RCC 7860 (cell line): ENCODE results near the gene SIGLEC10.

Experiments
- DNase-seq: peaks from one replicate; pipeline ENCODE4 v3.0.0-alpha.2; 2015; ENCODE audit warnings: low spot score
- FAIRE-seq: peaks from 2 replicates; lab custom pipeline; 2012; peaks lifted over from hg19 to GRCh38; lab: Jason Lieb, UNC

The SIGLEC10 gene

DNA sequence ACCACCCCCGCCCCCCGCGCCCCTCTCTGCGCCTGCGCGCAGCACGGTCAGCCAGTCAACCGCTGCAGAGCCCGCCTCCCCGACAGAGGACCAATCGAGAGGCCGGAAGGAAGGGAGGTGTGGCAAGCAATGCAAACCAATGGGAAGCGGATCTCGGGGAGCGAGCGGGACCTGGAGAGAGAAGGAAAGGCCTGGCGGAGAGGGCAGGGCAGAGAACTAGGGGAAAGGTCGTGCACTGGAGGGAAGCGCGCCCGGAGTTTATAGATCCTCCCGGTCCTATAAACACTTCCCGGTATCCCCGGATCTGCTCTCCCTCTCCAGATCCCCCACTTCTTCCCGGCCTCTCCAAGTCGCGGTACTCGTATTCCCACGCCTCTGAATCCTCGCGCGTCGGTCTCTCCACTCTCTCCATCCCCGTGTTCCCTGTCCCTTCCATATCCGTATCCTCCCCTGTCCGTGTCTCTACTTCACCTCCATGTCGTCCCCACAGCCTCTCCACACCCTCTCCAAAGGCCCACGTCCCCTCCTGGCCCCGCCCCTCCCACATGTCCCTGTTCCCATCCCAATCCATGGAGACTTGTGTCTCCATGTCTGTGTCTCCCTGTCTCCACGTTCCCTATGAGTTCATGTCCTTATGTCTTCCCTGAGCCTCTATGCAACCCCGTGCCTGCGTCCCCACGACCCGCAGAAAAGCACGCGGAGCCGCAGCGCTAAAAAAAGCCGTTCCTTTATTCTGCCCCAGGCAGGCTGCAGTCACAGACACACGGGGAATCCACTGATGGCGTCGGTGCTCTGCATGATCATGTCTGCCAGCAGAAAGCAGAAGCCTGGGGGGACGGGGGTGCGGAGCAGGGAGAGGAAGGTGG lies 50.8 kb downstream of the SIGLEC10 start:
- DNase-seq (peak; percentile 93), FAIRE-seq (peak; percentile 43)

DNA sequence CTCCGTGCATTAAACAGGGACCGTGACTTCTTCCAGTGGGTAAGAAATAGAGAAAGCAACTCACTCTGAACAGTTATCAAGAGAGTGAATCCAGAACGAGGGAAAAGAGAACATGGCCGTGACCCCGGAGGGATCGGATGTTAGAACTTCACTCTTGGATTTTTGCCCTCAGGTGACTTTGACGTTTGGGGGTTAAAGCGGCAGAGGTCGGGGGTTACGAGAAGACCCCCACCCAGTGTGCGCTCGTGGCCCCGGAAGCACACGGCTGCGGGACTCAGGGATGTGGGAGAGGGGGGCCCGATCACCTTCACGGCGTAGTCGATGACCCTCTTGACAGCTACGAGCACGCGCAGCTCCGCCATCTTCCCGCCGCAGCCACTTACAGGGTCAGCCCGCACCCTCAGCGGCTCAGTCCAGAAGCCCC lies 51.5 kb downstream of the SIGLEC10 start, which contains the start of gene ETFB:
Gene ETFB, minus strand, starts transcription at position 424 of the 424 bp plus-strand sequence. Its CDS starts 62 bp downstream, at position 362.
- FAIRE-seq (no peak), DNase-seq (no peak)

DNA sequence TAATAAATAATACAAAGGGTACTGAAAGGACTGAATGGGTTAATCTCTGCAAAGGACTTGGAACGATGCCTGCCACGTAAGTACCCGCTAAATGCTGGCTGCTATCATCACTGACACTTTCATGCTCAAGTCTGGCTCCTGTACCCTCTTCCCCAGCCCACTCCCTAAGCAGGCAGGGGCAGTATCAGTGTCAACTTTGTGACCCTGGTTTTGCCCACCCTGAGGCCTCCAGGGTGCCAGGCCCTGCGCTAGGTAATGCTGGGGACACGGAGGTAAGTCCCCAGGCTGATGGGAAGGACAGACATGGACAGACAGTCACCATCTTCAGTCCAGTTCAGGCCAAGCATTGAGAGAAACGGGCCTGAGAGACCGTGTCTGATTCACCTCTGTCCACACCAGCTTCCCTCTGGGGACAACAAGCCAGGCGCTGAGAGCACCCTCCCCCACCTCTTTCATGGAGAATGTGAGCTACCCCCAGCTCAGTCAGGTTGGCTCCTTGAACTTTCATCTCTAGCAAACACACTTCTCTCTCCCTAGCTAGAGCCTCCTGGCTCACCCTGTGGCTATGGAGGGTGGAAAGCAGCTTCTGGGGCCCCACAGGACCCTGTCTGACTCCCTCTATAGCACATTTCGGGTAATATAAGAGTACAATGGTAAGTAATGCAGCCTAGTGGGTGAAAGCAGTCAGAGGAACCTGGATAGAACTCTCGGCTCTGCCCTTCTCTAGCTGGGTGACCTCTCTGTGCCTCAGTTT lies 52.1 kb downstream of the SIGLEC10 start:
- FAIRE-seq (no peak), DNase-seq (peak; percentile 42)

DNA sequence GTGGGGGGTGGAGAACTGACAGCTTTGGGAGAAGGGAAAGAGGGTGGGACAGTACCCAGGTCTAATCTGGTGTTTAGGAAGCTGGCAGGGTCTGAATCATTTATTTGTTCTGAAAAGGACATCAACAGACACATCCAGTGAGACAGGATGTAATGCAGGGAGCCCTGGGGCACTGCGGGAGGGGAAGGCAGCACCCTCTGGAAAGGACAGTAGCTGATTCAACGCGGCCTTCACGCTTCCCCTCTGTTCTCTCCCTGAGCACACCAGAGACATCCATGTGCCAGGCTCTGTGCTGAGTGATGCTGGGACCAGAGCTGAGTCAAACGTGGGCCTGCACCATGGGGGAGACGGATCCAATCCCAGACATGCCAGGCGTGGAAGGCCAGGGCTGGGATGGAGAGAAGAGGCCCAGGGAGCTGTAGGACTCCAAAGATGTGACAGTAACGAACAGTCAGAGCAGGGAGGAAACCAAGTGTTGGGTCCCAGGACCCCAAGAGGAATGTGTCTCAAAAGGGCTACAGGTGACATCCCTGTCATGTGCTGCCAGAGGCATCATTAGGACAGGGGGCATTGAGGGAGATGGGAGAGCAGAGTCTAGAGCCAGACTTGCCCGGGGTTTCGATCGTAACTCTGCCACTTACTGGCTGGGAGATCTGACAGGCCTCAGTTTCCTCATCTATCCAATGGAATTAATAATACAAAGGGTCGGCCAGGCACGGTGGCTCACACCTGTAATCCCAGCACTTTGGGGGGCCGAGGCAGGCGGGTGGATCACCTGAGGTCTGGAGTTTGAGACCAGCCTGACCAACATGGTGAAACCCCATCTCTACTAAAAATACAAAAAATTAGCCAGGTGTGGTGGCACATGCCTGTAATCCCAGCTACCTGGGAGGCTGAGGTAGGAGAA lies 53.0 kb downstream of the SIGLEC10 start:
- FAIRE-seq (no peak), DNase-seq (no peak)

DNA sequence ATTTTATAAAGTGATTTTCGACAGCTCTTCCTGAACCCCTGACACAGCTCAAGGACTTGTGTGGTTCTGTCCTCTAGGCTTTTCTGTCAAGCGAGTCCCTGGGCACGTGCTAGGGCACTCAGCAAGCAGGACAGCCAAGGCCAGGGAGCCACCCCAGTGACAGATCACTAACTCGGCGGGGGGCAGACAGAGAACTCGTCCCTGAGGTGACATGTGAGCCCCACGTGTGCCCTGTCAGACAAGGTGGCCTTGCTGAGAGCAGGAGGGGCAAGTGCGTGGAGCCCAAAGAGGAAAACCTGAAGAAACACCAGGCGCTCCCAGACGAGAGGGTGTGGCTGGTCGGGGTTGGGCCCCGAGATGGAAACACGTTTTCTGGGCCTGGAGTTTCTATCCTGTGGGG lies 56.2 kb downstream of the SIGLEC10 start:
- FAIRE-seq, result no peak
- DNase-seq, result no peak
